Fibroblast of upper back skin (primary cell): ENCODE results near the gene ZNF687.

Experiments
- DNase-seq: peaks from one replicate; pipeline ENCODE4 v3.0.0-alpha.2; 2013

Gene ZNF687

GRCh38 chr1:151314137-151314875 lies 32.2 kb downstream of the ZNF687 start:
- DNase-seq: peak; percentile 79

- DNase-seq: no peak
These were observed 33.6 kb downstream of the ZNF687 start for GRCh38 chr1:151315565-151316235.

GRCh38 chr1:151318975-151319374 lies 36.9 kb downstream of the ZNF687 start:
- no peak for DNase-seq

- no peak for DNase-seq
These were observed 42.4 kb downstream of the ZNF687 start for GRCh38 chr1:151324390-151324930.

- DNase-seq: no peak
These were observed 43.1 kb downstream of the ZNF687 start for GRCh38 chr1:151325231-151325630.

DNA sequence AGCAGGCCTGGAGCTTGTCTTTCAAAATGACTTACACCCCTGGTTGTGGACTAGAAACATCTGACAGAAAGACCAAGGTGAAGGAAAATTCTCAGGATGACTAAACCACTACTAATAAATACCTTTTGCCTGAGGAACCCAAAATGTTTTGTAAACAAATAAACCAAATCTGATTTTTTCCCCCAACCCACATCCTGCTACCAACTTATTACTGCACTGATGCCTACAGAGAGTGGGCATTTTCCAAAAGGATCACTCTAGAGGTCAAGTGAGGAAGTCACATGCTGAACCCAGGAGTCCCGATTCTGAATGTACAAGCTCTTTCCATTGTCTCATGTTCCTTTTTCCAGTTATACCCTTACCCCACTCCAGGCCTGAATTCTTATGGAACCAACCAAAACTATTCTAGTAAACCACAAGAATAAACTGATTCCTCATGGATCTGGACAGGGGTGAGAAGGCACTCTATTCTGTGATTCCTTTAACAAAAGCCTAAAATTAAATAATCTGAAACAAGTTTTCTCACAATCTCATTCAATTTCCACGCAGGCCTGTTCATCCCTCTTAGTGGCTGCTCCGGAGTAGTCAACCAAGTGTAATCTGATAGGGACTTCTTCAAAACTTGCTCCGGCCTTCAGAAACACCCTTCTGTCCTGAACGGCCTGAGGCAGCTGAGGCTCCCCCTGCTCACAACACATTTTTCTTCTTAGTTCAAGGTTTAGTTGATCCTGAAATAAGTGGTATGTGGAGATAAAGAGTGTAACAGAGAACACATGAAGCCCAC lies 43.7 kb downstream of the ZNF687 start:
- no peak for DNase-seq

DNA sequence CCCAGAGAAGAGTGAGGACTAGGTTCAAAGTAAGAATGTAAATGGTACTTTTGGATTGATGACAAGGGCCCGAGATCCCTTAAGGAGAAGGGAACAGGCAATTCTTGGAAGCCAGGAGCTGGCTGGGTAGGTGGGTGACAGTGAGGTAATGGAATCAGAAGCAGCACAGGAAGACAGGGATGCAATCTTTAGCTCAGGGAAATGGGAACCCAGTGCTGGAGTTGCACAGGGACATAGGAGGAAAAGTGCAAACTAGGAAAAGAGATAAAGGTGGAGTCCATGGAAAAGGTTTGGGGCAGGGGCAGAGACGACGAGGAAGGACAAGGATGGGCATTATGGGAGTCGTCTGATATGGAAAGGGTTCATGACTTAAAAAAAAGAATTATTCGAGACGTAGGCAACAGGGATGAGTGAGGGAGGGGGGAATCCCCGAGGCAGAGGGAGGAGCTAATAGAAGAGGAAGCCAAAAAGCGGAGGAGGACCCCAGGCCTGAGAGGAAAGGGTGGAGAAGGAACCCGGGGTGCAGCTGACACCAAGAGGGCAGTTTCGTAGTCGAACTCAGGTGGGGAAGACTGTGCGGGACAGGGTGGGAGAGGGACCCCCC lies 44.6 kb downstream of the ZNF687 start:
- peak; percentile 43 for DNase-seq

DNA sequence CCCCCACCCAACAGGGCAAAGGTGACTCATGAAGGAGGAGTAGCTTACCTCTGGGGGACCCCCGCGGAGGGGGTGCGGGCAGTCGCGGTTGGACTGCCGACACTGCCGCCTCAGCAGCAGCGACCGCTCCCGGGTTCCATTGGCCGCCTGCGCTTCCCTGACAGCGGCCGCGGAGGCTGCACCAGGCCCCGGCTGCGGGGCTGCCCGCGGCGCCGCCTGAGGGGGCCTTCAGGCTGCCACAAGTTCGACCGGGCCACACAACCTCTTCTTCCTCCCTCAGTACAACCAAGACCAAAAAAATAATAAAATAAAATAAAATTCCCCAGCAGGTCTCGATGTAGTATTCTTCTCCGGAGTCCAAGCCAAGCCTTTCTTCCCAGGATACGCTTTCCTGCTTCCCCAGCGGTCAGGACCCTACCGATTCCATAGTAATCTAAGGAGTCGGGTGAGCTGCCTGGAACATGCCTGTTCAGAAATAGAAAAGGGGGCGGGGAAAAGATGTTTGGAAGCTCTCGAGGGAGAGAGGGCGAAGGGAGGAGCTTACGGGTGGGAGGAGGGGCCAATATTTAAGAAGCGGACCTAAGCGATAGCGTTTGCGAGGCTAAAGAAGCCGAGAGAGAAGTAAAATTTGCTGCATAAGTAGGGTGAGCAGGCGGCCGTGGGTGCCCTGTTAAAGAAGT lies 45.3 kb downstream of the ZNF687 start, which contains the start of gene PI4KB:
Gene PI4KB (minus strand): TSS at position 194 of the 680 bp plus-strand sequence. CDS start 10,935 bp downstream, outside the sequence.
- peak; percentile 98 for DNase-seq

- DNase-seq: no peak
These were observed 46.0 kb downstream of the ZNF687 start for GRCh38 chr1:151327903-151328674.

DNA sequence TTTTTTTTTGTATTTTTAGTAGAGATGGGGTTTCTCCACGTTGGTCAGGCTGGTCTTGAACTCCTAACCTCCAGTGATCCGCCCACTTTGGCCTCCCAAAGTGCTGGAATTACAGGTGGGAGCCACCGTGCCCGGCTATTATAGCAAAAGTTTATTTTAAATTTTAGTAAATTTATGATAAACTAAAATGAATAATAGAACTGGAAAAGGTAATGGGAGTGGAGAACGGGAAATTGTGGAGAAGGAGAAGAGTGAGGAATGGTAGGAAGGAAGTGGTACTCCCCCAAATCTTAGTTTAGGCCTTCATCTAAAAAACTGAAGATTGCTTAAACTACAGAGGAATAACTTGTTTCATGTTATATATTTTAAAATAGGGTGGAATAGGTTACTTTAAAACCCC lies 52.7 kb downstream of the ZNF687 start:
- DNase-seq: no peak

GRCh38 chr1:151336556-151336955 lies 54.5 kb downstream of the ZNF687 start:
- no peak for DNase-seq

DNA sequence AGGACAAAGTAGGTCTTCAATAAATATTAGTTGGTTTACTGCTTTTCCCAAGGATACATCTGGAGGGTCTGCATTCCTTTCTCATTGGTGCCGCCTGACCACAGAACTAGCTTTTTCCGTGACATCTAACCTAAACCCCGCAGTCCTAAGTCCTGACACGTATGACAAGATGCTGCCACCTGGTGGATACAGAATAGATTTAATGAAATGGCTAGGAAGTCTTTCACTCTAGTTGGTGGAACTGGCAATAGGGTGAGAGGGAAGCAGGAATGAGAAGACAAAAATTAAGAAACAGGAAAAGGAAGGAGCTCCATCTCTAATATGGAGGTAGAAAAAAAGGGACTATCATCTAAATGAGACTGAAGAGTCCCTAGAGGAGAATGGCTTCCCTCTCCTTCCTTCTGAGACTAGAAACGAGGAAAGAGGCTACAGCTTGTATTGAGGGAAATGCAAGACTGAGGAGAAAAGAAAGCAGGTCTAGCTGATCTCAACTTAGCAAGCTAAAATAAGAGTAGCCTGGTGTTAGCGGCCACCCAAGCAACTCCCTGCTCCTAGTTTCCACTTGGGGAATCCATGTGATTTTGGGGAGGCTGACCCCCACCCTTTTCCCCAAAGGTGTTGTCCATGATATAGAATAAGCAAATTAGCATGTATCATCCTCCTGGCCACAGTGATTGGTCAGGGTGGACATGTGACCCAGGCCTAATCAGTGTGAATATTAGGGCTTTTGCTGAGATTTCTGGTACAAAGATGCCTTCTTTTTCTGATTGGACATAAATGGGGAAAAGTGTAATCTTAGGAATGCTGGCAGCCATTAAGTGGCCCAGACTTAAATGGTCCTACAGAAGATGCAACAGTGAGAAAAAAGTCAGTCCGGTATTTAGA lies 59.0 kb downstream of the ZNF687 start:
- DNase-seq: peak; percentile 84
